NCI-H1930 (cell line): ENCODE measurements around the gene ISCA1.
A peak's percentile ranks its signal among the peaks of the same experiment; 100 is the strongest.
"Not testable (repeated sequence)": the region's sequence is repeated elsewhere in the genome, so short reads cannot be mapped to it uniquely, and the experiment has no call there.

ENCODE experiments used
- DNase-seq, 2 experiments: peaks; one replicate each; lab custom pipeline; 2025; lab: John Stamatoyannopoulos, UW

The ISCA1 gene

DNA sequence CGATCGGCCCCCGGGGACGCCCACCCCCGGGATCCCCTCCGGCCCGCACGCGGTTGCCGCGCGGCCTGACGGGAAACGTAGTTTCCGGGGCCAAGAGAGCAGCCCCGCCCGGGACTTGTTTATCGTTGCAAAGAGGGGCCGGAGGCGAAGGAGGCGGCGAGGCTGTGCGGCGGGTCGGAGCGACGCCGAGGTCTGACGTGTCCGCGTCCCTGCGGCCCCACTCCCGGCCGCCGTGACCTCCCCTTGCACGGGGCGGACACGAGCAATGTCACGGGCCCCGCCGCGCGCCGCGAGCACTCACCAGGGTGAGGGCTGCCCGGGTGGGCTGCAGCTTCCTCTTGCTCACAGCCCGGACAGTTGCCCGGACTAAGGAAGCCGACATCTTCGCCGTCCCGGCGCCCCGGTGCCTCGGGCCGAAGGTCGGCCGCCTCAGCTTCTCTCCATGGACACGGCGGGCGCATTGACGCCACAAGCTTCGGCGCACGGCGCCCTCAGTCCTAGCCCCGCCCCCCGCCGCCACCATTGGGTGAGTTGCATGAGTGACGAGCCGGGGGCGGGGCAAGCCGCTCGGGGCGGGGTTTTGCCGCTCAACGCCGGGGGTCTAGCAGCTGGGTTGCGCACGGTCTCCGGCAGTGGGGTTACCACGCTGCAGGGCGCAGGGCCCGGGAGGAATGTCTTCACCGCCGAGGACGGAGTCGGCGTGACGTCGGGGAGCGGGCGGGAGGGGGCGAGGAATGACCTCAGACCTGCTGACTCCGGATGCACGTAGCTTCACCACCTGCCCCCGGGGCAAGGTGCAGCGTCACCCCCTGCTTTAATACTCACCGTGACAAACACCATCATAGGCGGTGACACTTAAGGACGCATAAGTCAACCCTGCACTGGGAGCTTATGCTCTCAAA, at the start of gene ISCA1:
Gene ISCA1, minus strand, starts transcription at position 462 of the 902 bp plus-strand sequence. Its CDS starts 80 bp downstream, at position 382.
- DNase-seq: peak; percentile 91 to 93

- no peak for DNase-seq
Observed at GRCh38 chr9:86330186-86330585, 47.8 kb upstream of the ISCA1 start.

- no peak for DNase-seq
Observed at GRCh38 chr9:86329649-86330048, 47.3 kb upstream of the ISCA1 start.

DNA sequence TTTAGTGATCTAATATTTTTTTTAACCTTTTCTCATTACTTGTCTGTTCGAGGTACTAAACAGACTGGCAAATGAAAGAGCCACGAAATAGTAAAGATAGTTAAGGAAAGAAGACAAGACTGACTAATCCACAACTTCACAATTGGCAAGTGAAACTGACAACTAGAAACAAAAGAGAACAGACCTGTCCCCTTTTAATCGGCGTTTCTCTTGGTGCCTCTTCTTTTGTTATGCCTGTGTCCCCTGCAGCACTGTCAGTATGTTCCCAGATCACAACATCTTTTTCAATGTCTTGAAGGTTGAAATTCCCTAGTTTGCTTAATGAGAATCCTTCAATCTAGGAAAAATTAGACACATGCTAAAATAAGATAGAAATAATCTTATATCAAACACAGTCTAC, 45.8 kb upstream of the ISCA1 start:
- no peak for DNase-seq

- no peak for DNase-seq
Observed at GRCh38 chr9:86326536-86326935, 44.2 kb upstream of the ISCA1 start.

DNA sequence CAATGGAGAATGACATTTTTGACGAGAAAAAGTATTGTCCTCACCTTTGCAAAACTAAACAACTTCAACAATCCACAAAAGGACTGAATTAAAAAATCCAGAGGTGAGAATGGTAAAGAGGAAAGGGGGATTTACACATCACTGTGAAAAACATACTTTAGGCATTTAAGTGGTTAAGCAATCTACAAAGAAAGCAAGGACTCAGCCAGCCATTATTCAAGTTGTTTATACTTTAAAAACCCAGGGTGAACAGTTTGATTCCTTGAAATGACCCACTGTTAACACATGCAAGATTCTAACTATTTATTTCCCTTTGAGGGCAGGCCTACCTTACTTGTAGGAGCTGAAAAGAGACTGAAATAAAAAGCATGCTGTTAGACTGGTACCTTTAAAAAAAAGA, 42.6 kb upstream of the ISCA1 start:
- DNase-seq: no peak

GRCh38 chr9:86324308-86324707, 42.0 kb upstream of the ISCA1 start:
- no peak for DNase-seq

GRCh38 chr9:86322973-86323644, 40.8 kb upstream of the ISCA1 start:
- DNase-seq: no peak

GRCh38 chr9:86321373-86321772, 39.0 kb upstream of the ISCA1 start:
- no peak for DNase-seq

DNA sequence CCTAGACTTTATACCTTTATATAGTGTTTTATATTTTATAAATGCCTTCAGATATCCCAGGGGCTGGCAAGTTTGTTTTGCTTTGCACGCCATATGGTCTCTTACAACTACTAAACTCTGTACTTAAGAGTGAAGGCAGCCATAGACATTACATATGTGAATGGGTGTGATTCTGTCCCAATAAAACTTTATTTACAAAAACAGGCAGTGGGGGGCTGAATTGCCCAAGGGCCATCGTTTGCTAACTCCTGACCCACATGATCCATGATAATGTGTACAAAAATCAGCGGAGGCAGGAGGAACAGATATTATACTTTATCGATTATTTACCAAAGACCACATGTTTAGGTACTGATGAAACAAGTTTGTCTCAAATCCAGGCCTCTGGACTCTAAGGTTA, 35.8 kb upstream of the ISCA1 start:
- DNase-seq: no peak

DNA sequence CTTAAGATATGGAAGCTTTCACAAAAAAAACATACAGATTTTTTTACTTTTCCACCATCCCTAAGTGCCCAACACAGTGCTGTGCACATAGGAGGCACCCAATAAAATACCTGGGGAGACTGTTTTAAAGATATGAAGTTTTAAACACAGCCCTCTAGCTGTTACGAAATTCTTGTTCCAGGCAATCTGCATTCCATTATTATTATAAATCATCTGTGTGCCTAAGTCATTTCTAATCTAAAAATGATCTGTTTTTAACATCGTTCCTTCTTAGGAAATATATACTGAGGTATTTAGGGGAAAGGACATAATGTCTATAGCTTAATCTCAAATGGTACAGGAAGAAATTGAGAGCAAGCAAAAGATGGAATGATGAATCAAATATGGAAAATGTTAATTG, 32.7 kb upstream of the ISCA1 start:
- no peak for DNase-seq

- DNase-seq: not testable (repeated sequence)
Observed at GRCh38 chr9:86312959-86313358, 30.6 kb upstream of the ISCA1 start.

DNA sequence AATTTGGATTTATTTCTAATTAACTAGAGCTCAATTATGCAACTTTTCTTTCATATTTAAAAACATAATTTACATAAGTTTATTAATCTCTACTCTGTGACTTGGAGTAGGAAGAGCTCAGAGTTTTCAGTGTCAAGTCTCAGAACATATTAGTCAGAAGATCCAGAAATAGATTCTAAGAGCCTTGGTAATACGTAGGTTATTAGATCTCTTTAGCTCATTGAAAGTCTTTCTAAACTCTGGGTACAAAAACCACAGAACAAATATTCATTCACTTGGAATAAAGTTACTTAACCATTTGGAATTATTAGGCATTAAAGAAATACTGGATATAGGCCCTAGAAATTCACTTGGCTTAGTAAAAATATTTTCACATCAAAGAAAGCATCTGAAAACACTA, 26.3 kb upstream of the ISCA1 start:
- no peak for DNase-seq

GRCh38 chr9:86304236-86304730, 21.9 kb upstream of the ISCA1 start:
- DNase-seq: no peak

DNA sequence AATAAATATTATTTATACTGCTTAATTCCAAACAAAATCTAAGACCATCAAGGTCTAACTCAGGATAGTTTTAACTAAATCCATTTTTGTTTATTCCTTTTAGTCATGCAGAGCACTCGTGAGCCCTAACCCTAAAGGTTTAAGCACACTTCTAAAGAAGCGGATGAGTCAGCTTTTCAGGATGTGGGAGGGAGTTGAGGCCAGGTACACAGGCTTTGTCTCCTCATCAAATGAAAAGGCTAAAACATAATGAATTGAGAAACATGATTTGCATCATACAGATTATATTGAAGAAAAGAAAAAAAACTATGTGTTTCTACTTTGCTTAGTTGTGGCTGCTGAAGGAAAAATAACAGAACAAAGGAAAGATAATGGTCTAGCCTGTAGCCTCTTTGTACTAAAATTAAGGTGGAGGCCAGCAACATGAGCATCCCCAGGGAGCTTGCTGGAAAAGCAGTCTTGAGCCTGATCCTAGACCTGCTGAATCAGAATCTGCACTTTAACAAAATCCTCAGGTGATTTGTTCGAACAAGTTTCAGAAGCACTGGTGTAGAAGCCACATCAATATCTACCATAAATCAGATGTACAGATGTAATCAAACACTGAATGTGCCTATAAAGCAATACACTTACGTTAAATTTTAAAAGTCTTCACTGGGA, 21.1 kb upstream of the ISCA1 start:
- no peak for DNase-seq

GRCh38 chr9:86301686-86302085, 19.3 kb upstream of the ISCA1 start:
- no peak for DNase-seq

DNA sequence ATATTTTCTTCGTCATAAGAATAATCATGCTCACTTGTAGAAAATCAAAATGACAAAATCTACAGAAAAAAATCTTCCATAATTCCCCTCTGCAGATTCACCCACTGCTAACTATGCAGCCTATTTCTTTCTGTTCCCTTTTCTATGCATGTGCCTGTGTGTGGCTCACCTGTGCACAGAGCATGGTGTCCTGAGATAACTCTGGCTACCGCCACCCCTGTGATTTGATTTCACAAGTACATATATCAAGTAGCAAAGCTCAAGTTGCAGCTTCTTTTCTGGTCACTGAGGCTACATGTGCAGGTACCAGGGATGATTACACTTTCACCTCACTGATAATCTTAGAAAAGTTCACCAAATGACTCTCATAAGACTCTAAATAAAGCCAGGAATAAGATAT, 18.4 kb upstream of the ISCA1 start:
- no peak for DNase-seq

GRCh38 chr9:86298873-86299272, 16.5 kb upstream of the ISCA1 start:
- no peak for DNase-seq

DNA sequence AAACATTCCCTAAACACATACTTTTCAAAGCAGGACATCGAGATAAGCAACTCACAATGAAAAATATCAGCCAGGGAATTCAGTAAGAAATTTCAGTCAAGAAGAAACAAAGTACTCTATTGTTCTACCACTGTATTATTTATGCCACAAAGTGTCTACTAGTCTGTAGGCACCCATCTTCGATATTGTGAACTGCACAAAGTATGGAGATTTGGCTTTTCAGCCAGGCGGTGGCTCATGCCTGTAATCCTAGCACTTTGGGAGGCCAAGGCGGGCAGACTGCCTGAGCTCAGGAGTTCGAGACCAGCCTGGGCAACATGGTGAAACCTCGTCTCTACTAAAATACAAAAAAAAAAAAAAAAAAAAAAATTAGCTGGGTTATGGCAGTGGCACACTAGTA, 8.0 kb upstream of the ISCA1 start:
- not testable (repeated sequence) for DNase-seq

GRCh38 chr9:86288499-86289198, 6.3 kb upstream of the ISCA1 start:
- DNase-seq: no peak

DNA sequence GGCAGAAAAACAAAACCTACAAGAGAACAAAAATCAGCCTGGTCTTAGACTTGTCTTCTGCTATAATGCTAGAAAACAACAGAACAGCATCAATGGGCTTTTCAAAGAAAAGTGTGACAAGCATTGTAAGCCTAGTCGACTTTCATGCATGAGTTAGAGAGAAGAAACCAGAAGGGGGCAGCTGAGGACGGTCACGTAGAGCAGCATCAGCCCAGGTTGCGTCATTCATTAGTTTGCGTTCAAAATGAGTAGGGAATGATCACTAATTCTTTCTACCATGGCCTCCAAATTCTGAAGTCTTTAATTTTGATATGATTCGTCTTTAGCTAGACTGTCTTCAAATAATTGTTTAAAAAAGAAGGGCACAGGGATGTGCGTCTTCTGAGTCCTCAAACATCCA, 4.7 kb upstream of the ISCA1 start:
- peak; percentile 34 to 47 for DNase-seq

GRCh38 chr9:86286278-86286677, 3.9 kb upstream of the ISCA1 start:
- no peak for DNase-seq
